HG03432 (cell line): Measurements from ENCODE around the gene IFNA14.
"Not testable (repeated sequence)": the region's sequence is repeated elsewhere in the genome, so short reads cannot be mapped to it uniquely, and the experiment has no call there.

Experiments
- ATAC-seq: cut with Tn5 transposase; IDR thresholded peaks from one replicate; pipeline ENCODE4 v1.9.1; 2021; ENCODE audit warnings: mild to moderate bottlenecking, moderate library complexity; ENCODE audit not compliant: unreplicated experiment

Gene IFNA14

DNA sequence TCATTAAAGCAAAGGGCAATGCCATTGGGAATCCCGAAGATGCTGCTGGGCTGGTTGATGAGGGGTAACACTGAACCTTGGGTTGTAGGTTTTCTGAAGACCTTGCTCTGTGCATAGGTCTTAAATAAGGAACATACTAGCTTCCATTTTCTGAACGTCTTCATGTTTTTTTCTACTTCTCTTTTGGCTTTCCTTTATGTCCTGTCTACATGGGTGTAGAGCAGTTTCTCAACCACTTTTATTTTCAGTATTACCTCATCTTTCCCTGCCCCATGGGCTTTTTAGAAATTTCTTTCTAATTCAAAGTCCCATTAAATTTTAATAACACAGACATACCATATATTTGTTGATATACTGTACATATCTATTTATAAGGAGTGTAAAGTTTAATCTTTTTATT is at the start of gene IFNA14:
Gene IFNA14, minus strand, starts transcription at position 95 of the 400 bp plus-strand sequence. Its CDS starts 70 bp downstream, at position 25.
- ATAC-seq: no peak

- ATAC-seq: no peak
Measured at GRCh38 chr9:21287280-21287679, 47.5 kb upstream of the IFNA14 start.

DNA sequence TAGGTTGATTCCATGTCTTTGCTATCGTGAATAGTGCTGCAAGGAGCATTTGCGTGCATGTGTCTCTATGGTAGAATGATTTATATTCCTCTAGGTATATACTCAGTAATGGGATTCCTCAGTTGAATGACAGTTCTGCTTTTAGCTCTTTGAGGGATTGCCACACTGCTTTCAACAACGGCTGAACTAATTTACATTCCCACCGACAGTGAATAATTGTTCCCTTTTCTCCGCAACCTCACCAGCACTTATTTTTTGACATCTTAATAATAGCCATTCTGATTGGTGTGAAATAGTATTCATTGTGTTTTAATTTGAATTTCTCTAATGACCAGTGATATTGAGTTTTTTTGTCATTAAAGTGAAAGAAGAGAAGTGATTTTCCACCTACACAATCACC is 46.9 kb upstream of the IFNA14 start:
- ATAC-seq: no peak

DNA sequence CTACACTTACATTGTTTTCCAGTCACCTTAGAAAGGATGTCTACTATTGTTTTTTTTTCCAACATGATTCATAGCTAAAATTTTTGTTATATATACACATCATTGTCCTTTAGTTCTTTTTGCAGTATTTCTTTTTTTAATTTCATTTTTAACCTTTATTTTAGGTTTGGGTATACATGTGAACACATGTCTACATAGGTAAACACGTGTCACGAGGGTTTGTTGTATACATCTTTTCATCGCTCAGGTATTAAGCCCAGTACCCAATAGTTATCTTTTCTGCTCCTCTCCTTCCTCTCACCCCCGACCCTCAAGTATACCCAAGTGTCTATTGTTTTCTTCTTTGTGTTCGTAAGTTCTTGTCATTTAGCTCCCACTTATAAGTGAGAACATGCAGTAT is 46.3 kb upstream of the IFNA14 start:
- ATAC-seq: no peak

GRCh38 chr9:21281275-21281674 is 41.5 kb upstream of the IFNA14 start:
- no peak for ATAC-seq

GRCh38 chr9:21268347-21268657 is 28.5 kb upstream of the IFNA14 start:
- no peak for ATAC-seq

DNA sequence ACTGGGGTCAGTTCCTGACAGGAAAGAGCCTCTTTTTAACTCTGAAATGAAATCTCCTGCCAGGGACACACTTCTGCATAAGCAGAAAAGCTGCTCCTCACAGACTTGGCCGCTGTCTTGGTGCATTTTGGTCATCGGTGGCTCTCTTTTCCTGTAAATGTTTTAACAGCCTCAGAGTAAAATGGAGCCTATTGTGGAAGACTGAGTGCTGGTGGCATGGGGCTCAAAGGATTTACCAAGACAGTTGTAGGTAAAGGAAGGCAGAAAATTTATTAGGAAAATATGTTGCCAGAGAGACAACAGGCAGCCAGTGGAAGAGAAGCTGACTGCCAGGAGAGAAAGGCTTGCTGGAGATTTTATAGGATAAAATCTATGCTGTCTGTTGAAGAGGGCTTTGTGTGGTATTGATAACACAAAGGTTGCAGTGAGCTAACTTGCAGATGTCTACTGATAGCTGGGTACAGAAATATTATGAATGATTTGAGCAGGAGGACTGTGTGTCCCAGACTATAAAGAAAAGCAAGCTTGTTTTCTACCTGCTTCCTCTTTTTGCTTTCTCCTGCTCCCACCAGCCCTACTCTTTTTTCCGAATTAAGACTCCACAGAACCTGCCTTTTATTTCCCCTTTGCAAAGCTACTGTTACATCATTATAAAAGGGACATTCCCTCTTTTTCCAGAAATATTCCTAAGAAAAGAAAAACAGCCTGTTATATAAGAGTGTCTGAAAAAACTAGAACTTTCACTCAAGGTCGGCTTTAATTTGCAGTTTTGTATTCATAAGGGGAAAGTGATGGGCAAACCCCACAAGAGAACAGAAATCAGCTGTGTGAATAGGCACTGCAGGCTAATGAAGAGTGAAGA is 27.9 kb upstream of the IFNA14 start:
- peak; percentile 71 for ATAC-seq

DNA sequence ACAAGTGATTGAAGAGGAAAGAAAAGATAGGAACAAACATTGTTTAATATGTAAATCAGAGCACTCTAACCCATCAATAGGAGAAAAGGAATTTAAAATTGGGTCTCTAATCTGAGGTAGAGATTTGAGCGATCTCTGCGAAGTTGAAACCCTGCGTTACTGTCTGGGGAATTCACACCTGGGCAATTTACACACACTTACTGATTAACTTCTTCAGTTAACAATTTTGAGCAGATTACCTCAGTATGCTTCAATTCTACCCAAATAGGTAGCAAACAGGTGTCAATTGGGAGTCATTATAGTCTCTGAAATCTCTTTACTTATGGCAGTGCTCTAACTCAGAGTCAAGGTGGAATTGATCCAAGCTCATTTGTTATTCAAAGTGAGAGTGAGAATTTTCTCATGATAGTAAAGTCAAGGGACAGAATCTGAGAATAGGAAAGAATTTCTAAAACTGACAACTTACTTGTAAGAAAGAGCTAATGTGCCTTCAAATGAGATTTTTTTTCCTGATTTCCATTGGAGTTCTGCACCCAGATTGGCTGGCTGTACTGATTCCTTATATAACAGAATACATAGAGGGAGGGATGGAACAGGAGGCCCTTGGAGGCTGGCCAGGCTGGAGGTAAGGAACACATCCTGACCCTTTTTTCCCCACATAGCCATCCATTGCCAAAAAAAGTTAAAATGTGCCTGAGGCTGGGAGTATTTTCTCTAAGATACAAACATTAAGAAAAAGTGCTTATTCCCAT is 27.1 kb upstream of the IFNA14 start:
- peak; percentile 24 for ATAC-seq

DNA sequence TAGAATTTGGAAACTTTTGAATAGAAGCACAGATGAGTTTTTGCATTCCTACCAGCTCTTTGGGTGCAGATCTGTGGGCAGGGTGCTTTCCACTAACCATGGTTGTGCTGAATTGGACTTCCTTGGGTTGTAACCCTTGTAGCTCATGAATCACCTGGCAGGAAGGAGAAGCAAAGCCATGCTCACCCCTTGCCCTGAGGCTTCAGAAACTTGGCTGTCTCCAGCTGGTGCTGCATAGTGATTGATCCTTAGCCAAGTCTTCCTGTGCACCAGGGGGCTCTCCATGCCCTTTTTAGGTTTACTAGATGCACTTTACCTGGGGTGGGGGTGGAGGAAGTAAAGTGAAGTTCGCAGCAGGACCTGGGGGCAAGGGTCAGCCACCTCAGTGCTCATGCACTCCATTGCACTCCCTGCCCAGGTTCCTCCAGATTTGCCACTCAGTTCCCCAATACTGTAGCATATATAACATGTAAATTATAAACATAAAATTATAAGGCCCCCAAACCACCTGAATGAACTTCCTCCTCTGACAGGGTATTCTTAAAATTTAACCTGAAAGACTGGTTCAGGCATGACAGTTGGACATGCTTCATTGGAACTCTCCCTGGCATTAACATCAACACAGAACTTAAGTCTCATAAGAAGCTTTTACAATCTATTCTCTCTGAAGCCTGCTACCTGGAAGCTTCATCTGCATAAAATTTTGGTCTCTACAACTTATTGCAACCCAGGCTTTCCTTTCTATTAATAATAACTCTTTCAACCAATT is 25.8 kb upstream of the IFNA14 start:
- peak; percentile 64 for ATAC-seq

- peak; percentile 46 for ATAC-seq
Measured at GRCh38 chr9:21255538-21256212, 15.9 kb upstream of the IFNA14 start.

DNA sequence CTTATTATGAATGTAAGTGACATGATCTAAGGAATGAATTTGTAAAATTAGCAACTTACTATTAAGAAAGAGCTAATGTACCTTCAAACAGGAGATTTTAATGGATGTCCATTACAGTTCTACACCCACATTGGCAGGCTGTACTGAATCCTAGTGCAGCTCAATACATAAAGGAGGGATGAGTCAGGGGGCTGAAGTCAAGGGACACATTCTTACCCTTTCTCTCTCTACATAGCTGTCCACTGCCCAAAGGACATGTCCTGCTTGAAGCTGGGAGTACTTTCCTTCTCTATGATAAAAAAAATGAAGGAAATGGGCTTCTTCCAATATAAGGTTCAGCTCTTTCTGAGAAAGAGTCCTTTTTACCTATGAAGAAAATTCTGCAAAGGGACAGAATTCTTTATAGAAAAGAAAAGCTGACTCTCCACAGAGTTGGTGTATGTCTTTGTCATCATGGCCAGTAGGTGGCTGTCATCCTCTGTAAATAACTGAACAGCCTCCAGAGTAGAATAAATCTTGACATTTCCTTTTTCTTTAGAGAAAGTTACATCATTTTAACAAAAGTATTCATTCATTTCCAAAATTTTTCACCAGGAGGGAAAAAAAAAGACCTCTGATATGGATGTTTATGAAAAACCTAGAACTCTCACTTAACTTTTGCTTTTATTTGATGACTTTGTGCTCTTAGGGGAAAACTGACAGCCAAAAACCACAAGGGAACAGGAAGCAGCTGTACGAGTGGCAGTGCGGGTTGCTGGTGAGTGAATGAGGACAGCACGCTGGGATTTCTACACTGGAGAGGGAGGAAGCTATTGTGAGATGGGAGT is 13.1 kb upstream of the IFNA14 start:
- peak; percentile 81 for ATAC-seq

DNA sequence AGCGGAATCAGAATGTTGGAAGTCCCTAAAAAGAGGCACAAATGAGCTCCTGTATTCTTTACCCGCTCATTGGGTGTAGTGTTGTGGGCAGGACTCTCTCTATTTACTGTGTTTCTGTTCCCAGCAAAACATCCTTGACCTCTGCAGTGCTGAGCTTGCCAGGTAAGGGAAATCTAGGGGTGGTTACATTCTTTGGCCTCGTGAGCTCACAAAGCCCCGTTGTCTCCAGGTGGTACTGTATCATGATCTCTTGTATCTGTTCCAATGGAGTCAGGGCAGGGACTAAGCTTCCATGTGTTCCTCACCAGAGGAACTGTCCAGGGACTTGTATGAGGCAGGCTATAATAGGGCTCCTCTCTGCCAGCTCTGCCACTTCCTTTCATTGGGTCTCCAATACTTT is 11.8 kb upstream of the IFNA14 start:
- no peak for ATAC-seq

DNA sequence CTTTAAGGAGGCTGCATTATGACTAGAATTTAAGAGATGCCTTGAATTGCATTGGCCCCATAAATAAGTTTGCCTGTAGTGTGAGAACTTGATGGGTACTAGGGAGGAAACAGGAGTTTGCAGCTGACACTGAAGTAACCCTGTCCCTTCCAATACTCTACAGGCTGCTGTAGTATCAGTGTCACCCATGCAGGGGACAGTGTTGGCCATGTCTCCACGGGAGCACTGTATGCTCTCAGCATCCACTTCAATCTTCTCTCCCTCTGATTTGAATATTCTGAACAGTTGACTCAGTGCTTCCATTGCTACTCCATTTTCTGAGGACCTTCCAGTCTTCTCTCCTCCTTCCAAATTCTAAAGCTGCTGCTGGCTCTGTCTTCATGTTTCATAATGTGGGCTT is 11.4 kb upstream of the IFNA14 start:
- ATAC-seq: no peak

GRCh38 chr9:21244836-21245235 is 5.0 kb upstream of the IFNA14 start:
- peak; percentile 60 for ATAC-seq

DNA sequence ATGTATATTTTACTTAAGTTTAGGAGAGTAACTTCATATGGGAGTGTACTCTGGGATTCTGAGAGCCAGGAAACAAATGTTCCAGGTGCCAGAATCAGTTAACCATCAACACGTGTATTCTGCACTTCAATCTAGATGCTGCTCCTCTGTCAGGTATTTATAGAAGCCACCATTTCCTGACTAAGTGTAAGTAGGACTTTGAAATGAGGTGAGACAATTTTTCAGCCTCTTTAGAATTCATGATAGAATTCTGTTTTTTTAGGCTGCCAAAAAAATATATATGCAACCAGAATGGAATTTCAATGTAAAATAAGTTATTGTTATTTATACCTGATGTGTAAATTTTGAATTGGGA is 3.5 kb downstream of the IFNA14 start:
- ATAC-seq: not testable (repeated sequence)

GRCh38 chr9:21235468-21236359 is 4.1 kb downstream of the IFNA14 start:
- peak; percentile 90 for ATAC-seq

- no peak for ATAC-seq
Measured at GRCh38 chr9:21234153-21234687, 5.6 kb downstream of the IFNA14 start.

GRCh38 chr9:21233258-21233657 is 6.5 kb downstream of the IFNA14 start:
- no peak for ATAC-seq

DNA sequence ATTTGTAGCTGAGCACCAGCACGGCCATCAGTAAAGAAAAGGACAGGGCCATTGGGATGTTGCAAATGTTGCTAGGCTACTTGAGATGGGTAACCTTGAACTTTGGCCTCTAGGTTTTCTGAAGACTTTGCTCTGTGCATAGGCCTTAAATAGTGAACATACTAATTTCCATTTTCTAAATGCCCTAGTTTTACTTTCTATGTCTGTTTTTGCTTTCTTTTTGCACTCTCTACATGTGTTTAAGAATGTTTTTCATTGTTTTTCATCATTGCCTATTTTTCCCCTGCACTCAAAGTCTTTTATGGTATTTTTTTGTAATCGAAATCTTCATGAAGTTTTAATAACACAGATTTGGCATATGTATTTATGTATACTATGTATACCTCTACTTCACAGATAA is 11.7 kb downstream of the IFNA14 start, which contains the start of gene IFNA17:
Gene IFNA17, minus strand, starts transcription at position 101 of the 400 bp plus-strand sequence. Its CDS starts 49 bp downstream, at position 52.
- no peak for ATAC-seq
